Measurements from ENCODE around the gene LHFPL6. TPM values are rescaled to one million over a fixed set of nuclear protein-coding genes. Genes with fewer than 3 reads are reported as not detected.

The LHFPL6 gene
- total and polyA plus RNA-seq, 10 of the 15 experiments (the other 5 are each of a cell fraction or from before 2014, with no cell fraction given) = 0.11 to 4.6 (median 0.41) TPM

DNA sequence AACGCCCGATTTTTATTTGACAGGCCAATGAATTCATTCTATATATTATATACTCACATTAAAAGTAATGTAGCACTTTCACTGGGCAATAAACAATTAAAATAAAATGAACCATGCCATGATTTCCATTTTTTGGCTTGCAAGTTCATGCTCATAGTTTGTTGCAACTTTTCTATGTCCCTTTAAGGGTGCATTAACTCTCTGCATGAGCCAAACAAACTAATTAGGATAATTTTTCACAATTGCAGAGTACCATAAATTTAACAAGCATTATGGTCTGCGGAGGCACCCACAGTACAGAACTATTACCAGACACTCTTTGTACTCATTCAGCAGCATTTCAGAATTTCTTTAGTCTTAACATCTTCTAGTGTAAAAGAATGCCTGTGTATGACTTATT is 1.4 kb downstream of the LHFPL6 start (continued):
- TF ChIP-seq ZBTB11 (CRISPR knock-in tag; IDR thresholded peaks at IDR 0.05) (no peak), SREBF2 (IDR thresholded peaks at IDR 0.05; ENCODE audit: low read length) (no peak), ZBTB33 (IDR thresholded peaks at IDR 0.05) (no peak), JUNB (IDR thresholded peaks at IDR 0.05) (no peak), NR2F1 (conservative IDR thresholded peaks at IDR 0.05) (no peak), CBFB (IDR thresholded peaks at IDR 0.05; ENCODE audit: low read depth) (no peak), TCF3 (IDR thresholded peaks at IDR 0.05; ENCODE audit: borderline replicate concordance, insufficient read depth, low read depth, low read length) (no peak), SPI1 (IDR thresholded peaks at IDR 0.05; ENCODE audit: borderline replicate concordance, insufficient read depth, low read depth, low read length) (no peak)
- TF ChIP-seq, protein P1, sequence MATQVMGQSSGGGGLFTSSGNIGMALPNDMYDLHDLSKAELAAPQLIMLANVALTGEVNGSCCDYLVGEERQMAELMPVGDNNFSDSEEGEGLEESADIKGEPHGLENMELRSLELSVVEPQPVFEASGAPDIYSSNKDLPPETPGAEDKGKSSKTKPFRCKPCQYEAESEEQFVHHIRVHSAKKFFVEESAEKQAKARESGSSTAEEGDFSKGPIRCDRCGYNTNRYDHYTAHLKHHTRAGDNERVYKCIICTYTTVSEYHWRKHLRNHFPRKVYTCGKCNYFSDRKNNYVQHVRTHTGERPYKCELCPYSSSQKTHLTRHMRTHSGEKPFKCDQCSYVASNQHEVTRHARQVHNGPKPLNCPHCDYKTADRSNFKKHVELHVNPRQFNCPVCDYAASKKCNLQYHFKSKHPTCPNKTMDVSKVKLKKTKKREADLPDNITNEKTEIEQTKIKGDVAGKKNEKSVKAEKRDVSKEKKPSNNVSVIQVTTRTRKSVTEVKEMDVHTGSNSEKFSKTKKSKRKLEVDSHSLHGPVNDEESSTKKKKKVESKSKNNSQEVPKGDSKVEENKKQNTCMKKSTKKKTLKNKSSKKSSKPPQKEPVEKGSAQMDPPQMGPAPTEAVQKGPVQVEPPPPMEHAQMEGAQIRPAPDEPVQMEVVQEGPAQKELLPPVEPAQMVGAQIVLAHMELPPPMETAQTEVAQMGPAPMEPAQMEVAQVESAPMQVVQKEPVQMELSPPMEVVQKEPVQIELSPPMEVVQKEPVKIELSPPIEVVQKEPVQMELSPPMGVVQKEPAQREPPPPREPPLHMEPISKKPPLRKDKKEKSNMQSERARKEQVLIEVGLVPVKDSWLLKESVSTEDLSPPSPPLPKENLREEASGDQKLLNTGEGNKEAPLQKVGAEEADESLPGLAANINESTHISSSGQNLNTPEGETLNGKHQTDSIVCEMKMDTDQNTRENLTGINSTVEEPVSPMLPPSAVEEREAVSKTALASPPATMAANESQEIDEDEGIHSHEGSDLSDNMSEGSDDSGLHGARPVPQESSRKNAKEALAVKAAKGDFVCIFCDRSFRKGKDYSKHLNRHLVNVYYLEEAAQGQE (IDR thresholded peaks at IDR 0.05; ENCODE audit: low read depth, low read length) = no peak
